ENCODE measurements around the gene SLC6A17.

SLC6A17 gene

GRCh38 chr1:110190282-110190929 is 40.1 kb downstream of the SLC6A17 start:
- peak; percentile 52 for DNase-seq
- Histone ChIP-seq H3K9me3 (no peaks in the 10 kb centered on the region), H3K36me3 (no peaks in the 10 kb centered on the region), H3K27me3 (no peaks in the 10 kb centered on the region), H3K4me3 (ENCODE audit: low read depth, low read length) (no peak overlapping the region), H3K4me1 (peaks cover 36% of the 10 kb centered on the region)
- no peak for TF ChIP-seq CTCF (IDR thresholded peaks at IDR 0.05; ENCODE audit: low read depth, low read length)

GRCh38 chr1:110192541-110192940 is 42.2 kb downstream of the SLC6A17 start:
- Histone ChIP-seq H3K9me3 (no peaks in the 10 kb centered on the region), H3K36me3 (no peaks in the 10 kb centered on the region), H3K4me1 (peaks cover 28% of the 10 kb centered on the region), H3K27me3 (no peaks in the 10 kb centered on the region), H3K4me3 (ENCODE audit: low read depth, low read length) (no peak overlapping the region)
- no peak for TF ChIP-seq CTCF (IDR thresholded peaks at IDR 0.05; ENCODE audit: low read depth, low read length)
- DNase-seq = no peak

GRCh38 chr1:110195196-110195595 is 44.9 kb downstream of the SLC6A17 start:
- no peak for TF ChIP-seq CTCF (IDR thresholded peaks at IDR 0.05; ENCODE audit: low read depth, low read length)
- Histone ChIP-seq H3K4me3 (ENCODE audit: low read depth, low read length) (no peak overlapping the region), H3K36me3 (no peaks in the 10 kb centered on the region), H3K27me3 (no peaks in the 10 kb centered on the region), H3K9me3 (no peaks in the 10 kb centered on the region), H3K4me1 (peaks cover 6% of the 10 kb centered on the region)
- DNase-seq = no peak

- DNase-seq = peak; percentile 75
- TF ChIP-seq CTCF (IDR thresholded peaks at IDR 0.05; ENCODE audit: low read depth, low read length) = peak; percentile 98
- no peaks in the 10 kb centered on the region for H3K27me3 ChIP-seq
- no peaks in the 10 kb centered on the region for H3K9me3 ChIP-seq
- H3K4me1 ChIP-seq = 0 out of 2 replicates have a peak, but pooled peaks cover 2% of the 10 kb centered on the region
- H3K4me3 ChIP-seq (ENCODE audit: low read depth, low read length) = no peak overlapping the region
- H3K36me3 ChIP-seq = no peaks in the 10 kb centered on the region
Observed at GRCh38 chr1:110196917-110197765, 46.8 kb downstream of the SLC6A17 start.

GRCh38 chr1:110197905-110198629 is 47.8 kb downstream of the SLC6A17 start:
- DNase-seq = no peak
- no peak overlapping the region for H3K4me3 ChIP-seq (ENCODE audit: low read depth, low read length)
- H3K9me3 ChIP-seq = no peaks in the 10 kb centered on the region
- peaks cover 3% of the 10 kb centered on the region; the same call in 1 of the 2 replicates for H3K4me1 ChIP-seq
- no peaks in the 10 kb centered on the region for H3K27me3 ChIP-seq
- no peaks in the 10 kb centered on the region for H3K36me3 ChIP-seq
- no peak for TF ChIP-seq CTCF (IDR thresholded peaks at IDR 0.05; ENCODE audit: low read depth, low read length)
